DMS 273 treated with DMSO at 0.1 percent for 48 hours (cell line): ENCODE data around the gene APBB2.
"Not testable (repeated sequence)": the region's sequence is repeated elsewhere in the genome, so short reads cannot be mapped to it uniquely, and the experiment has no call there.

Experiments used
- DNase-seq: peaks from one replicate; lab custom pipeline; 2025; lab: John Stamatoyannopoulos, UW

The APBB2 gene

GRCh38 chr4:40900531-40900930, 313.8 kb downstream of the APBB2 start:
- not testable (repeated sequence) for DNase-seq

- peak; percentile 13 for DNase-seq
Measured at GRCh38 chr4:40897557-40898203, 316.7 kb downstream of the APBB2 start.

GRCh38 chr4:40890764-40891163, 323.6 kb downstream of the APBB2 start:
- no peak for DNase-seq

DNA sequence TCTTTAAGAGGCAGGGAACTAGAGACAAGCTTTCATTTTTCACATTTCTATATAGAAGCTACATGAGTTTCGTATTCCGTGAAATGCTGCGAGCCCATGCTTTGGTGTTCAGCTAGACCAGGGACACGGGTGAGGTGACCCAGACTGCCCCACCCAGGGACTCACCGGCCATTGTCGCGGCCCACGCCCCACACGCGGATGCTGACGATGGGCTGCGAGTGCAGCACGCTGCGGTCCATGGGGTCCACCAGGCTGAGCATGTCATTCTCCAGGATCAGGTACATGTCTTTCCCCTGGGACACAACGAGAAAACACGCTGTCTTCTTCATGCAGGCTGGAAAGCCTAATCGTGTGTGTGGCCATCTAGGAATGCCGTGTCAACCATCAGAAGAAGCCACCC, 324.1 kb downstream of the APBB2 start:
- no peak for DNase-seq

DNA sequence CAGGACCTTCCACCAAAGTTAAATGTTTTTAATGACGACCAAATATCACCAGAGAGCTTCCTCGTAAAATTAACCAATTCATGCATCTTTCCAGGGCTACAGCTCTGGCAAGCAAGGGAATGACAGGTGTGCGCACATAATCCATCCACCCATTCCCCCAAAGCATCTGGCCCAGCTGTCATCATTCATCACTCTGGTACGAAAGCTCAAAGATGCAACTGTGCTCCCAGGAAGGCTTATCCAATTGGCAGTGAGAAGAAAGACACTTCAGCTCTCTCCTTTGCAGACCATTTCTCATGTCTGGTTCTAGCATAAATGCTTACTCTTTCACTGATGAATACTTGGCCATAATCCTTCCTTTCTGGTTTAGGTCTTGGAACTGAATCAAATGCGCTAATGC, 325.4 kb downstream of the APBB2 start:
- no peak for DNase-seq

DNA sequence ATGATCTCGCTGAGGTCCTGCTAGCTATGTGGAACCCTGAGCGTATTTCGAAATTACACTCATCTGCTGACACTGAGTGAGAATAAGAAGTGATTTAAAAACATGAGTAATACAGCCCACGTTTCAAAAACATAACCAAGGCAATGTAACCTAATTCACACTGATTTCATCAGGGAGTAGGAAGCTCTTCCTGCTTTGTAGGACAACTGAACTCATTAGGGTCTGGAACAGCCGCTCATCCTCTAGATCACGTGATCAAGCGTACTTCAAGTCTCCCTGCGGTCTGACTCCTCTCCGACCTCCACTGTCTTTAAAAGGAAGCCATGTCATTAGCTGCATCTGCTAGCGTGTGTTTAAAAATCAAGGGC, 326.6 kb downstream of the APBB2 start:
- no peak for DNase-seq

DNA sequence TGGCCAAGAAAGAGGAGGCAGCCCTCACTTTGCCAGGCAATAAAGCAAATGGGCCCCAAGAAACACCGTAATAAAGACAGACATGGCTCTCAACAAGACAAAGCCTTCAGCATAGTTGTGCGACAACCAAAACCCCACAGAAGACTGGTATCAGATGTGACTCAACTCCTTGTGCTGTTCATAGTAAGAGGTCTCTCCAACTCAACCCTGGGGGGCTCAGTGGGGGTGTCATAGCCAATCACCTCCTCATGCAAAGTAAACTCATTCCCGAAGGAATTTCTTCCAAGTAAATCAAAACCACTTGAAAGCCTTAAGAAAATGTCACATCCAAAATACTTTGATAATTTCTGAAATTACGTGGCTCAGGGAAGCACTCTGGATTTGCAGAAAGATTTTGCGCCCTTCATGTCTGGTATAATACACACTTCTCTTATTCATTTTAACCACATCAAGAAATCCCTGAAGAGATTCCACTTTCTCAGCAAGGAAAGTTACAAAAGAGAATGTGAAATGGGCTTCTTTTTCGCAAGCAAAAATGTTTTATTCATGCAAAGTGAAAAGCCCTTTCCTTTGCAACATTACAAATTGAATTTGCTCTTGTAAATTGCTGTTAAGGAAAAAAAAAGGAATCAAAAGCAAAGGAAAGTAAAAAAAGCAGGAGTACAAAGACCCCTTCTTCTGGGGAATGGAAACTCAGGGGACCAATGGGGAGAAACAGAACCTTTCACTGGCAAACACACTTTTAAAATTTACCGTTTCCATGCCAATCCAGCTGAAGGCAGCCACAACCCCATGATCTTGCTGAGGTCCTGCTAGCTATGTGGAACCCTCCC, 327.2 kb downstream of the APBB2 start:
- no peak for DNase-seq

DNA sequence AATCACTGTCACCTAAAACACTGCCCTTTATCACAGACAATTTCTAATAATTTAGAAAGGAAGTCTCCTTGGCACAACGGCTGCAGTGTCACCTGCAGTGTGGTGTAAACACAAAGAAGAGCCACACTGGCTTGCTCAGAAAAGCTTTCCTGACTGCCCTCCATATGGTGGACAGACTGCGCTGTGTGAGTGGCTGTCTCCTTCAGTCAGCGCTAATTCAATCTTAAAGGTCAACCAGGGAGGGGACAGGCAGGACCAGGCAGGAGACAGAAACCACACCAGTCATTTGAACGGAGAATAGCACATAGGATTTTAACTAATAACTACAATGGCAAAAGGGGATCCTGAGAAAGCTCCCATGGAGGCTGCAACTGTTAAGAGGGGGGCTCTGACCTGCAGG, 332.5 kb downstream of the APBB2 start:
- DNase-seq = no peak

- no peak for DNase-seq
Measured at GRCh38 chr4:40881096-40881495, 333.2 kb downstream of the APBB2 start.

- DNase-seq = no peak
Measured at GRCh38 chr4:40878548-40879055, 335.7 kb downstream of the APBB2 start.

DNA sequence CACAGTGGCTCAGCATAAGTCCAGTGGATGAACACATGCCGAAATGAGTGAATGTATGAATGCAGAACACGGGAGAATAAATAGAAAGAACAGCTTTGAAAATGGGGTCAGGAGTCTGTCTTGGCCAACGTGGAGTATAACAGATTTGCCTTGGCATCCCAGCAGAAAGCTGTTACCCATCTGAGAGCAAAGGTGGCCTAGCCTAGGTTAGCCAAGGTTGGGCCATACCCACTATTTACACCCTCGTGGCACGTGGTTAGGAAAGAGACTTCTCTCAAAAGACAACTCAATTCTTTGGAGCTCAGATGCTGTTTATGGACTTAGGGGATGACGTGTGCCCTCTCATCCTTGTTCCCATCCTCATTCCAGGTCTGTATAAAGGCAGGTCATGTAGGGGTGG, 337.3 kb downstream of the APBB2 start:
- no peak for DNase-seq

- DNase-seq = no peak
Measured at GRCh38 chr4:40875507-40876150, 338.7 kb downstream of the APBB2 start.

DNA sequence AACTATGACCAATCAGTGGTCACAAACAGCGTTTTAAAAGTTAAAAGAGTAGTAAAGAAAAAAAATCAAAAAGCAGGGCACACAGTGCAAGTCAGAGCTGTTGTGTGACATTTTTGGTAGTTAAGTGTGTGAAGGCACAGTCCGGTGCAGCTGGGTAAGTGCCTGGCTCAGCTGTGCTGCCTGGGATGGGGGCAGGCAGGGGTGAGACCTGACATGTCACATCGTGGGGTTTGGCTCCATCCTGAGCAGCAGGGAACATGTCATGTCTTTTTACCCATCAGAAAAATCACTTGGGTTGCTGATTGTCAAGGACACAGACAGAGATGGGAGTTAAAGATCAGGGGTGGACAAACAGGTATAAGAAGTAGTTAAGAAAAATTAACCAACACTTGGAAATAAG, 339.4 kb downstream of the APBB2 start:
- DNase-seq = no peak

- DNase-seq = no peak
Measured at GRCh38 chr4:40874331-40874730, 340.0 kb downstream of the APBB2 start.

DNA sequence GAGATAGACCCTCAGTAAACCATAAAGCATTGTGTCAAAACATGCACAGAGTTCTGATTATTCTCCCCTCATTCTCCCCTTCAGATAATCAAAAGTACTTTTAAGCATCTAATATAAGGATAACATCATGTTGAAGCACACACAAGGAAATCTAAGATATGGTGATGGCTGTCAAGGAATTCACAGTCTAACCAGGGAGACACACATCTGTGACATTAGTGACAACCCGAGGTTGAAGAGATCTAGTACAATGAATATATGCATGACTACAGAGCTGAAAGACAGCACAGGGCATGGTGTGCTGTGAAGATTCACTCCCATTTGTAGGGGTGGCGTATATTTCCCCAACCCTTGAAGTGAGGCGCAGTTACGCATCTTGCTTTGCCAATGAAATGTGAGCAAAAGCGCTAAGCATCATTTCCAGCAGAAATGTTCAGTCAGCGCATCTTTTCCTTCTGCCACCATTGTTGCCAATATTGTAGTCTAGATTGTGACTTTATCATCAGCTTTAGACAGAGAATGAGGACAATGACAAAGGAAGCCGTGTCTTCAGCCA, 342.6 kb downstream of the APBB2 start:
- no peak for DNase-seq

GRCh38 chr4:40870150-40870549, 344.2 kb downstream of the APBB2 start:
- no peak for DNase-seq

DNA sequence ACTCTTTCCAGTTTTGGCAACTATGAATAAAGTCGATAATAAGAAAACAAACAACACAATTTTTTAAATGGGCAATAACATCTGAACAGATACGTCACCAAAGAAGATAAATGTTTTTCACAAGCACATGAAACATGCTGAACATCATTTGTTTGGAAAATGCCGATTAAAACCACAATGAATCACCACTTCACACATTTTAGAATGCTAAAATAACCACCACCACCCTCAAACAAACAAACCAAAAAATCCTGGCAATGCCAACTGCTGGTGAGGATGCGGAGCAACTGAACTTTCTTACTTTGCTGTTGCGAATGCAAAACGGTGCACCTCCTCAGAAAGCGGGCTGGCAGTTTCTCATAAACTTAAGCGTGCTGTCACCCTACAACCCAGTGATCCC, 348.6 kb downstream of the APBB2 start:
- no peak for DNase-seq

GRCh38 chr4:40864531-40864930, 349.8 kb downstream of the APBB2 start:
- DNase-seq = no peak

DNA sequence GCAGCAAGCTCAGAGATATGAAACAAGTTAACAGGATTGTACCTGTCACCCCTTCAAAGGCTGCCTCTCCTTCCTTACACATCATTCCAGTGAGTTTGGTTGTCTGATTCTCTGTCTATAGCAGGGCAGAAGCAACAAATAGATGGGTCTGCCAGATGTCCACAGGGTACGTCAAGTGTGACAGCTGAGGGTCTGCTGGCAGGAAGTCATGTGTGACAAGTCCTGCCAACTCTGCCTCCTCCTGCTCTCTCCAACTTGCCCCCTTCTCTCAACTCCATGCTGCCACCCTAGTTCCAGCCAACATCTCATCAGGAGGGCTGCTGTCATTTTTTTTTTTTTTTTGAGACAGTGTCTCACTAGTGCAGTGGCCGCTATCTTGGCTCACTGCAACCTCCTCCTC, 355.4 kb downstream of the APBB2 start:
- DNase-seq = no peak

DNA sequence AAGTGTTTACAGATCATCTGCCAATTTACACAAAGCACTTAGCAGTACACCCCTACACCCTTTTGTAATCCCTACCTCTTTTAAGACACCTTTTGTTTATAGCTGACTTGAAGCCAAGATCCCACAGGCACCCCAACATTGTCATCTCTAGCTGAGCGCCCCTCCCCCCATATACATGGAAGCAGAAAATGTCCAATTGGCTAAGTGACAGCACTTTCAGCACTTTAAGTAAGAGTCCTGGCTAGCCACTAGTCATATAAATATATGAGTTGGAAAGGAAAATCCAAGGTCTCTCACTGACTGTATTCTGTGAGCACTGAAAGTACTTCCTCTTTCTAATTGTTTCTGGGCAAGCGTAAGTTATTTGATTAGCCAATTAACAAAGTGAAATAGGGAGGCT, 356.4 kb downstream of the APBB2 start:
- no peak for DNase-seq

- no peak for DNase-seq
Measured at GRCh38 chr4:40856840-40857362, 357.4 kb downstream of the APBB2 start.

GRCh38 chr4:40856277-40856839, 358.0 kb downstream of the APBB2 start:
- no peak for DNase-seq
